Liver (tissue), 9 donors: ENCODE data around the gene NFIA. TPM values are rescaled to one million over a fixed set of nuclear protein-coding genes. Genes with fewer than 3 reads are reported as not detected.

ENCODE experiments used
- DNase-seq: peaks from one replicate; pipeline ENCODE4 v3.0.0-alpha.2; 2017; ENCODE audit warnings: low spot score
- H3K27ac ChIP-seq, 2 donors: one replicate each; pipeline ENCODE4 v1.7.0; 2013; ENCODE audit warnings: inconsistent platforms in 2 of 2, low read length in 2 of 2, control low read depth in 1 of 2, low read depth in 1 of 2, mild to moderate bottlenecking in 1 of 2
- H3K27me3 ChIP-seq, 4 donors: one replicate each; pipeline versions ENCODE4 v1.6.1 to v1.7.0; 2013; ENCODE audit warnings: low read length in 3 of 4, inconsistent platforms in 1 of 4, mild to moderate bottlenecking in 1 of 4, moderate library complexity in 1 of 4; ENCODE audit not compliant: control insufficient read depth in 4 of 4, insufficient read depth in 4 of 4
- H3K36me3 ChIP-seq, 4 donors: one replicate each; pipeline versions ENCODE4 v1.6.1 to v1.7.0; 2013; ENCODE audit warnings: low read length in 3 of 4, mild to moderate bottlenecking in 3 of 4, low read depth in 1 of 4, moderate library complexity in 1 of 4; ENCODE audit not compliant: control insufficient read depth in 4 of 4, insufficient read depth in 3 of 4
- H3K4me1 ChIP-seq, 4 donors: one replicate each; pipeline versions ENCODE4 v1.6.1 to v1.7.0; 2013; ENCODE audit warnings: low read length in 3 of 4, mild to moderate bottlenecking in 3 of 4, moderate library complexity in 1 of 4; ENCODE audit not compliant: control insufficient read depth in 4 of 4, insufficient read depth in 4 of 4
- H3K4me3 ChIP-seq, 3 donors: one replicate each; pipeline versions ENCODE4 v1.6.1 to v1.7.0; 2013; ENCODE audit warnings: low read length in 3 of 3, control low read depth in 1 of 3, low read depth in 1 of 3, mild to moderate bottlenecking in 1 of 3
- H3K9ac ChIP-seq, 2 donors: one replicate each; pipeline ENCODE4 v1.7.0; 2013; ENCODE audit warnings: low read length in 2 of 2, mild to moderate bottlenecking in 2 of 2, moderate library complexity in 2 of 2, control low read depth in 1 of 2, low read depth in 1 of 2
- H3K9me3 ChIP-seq, 4 donors: one replicate each; pipeline versions ENCODE4 v1.6.1 to v1.7.0; 2013; ENCODE audit warnings: low read length in 3 of 4; ENCODE audit not compliant: control insufficient read depth in 4 of 4
- CTCF ChIP-seq: fragments of 150-350 bp; IDR thresholded peaks from 2 replicates; pipeline ENCODE4 v1.5.1; 2017; ENCODE audit warnings: improper control_type of control experiment, low read depth, low read length; ENCODE audit not compliant: missing input control
- EGR1 ChIP-seq, 2 donors: IDR thresholded peaks; 2 replicates each; pipeline ENCODE4 v1.6.1; 2016 to 2018; ENCODE audit warnings: antibody characterized with exemption in 2 of 2, low read depth in 2 of 2
- FOXA1 ChIP-seq: IDR thresholded peaks from 2 replicates; pipeline ENCODE4 v1.6.1; 2016; ENCODE audit warnings: antibody characterized with exemption
- FOXA2 ChIP-seq: IDR thresholded peaks from 2 replicates; pipeline ENCODE4 v1.6.1; 2016; ENCODE audit warnings: antibody characterized with exemption
- GABPA ChIP-seq, 2 donors: IDR thresholded peaks in 1 of 2; conservative IDR thresholded peaks in 1 of 2; 2 replicates each; pipeline ENCODE4 v1.6.1; 2016; ENCODE audit warnings: antibody characterized with exemption in 2 of 2, mild to moderate bottlenecking in 1 of 2, moderate library complexity in 1 of 2
- HNF4G ChIP-seq: IDR thresholded peaks from 2 replicates; pipeline ENCODE4 v1.6.1; 2016; ENCODE audit warnings: antibody characterized with exemption
- JUND ChIP-seq, 2 donors: IDR thresholded peaks; 2 replicates each; pipeline ENCODE4 v1.6.1; 2016; ENCODE audit warnings: antibody characterized with exemption in 2 of 2
- NR2F2 ChIP-seq: IDR thresholded peaks from 2 replicates; pipeline ENCODE4 v1.6.1; 2016; ENCODE audit warnings: antibody characterized with exemption
- RAD21 ChIP-seq, 2 donors: IDR thresholded peaks; 2 replicates each; pipeline ENCODE4 v1.6.1; 2016; ENCODE audit warnings: antibody characterized with exemption in 2 of 2, mild to moderate bottlenecking in 2 of 2
- RXRA ChIP-seq, 2 donors: IDR thresholded peaks; 2 replicates each; pipeline ENCODE4 v1.6.1; 2017 to 2018; ENCODE audit warnings: antibody characterized with exemption in 2 of 2, mild to moderate bottlenecking in 1 of 2
- SP1 ChIP-seq: IDR thresholded peaks from 2 replicates; pipeline ENCODE4 v1.6.1; 2018; ENCODE audit warnings: antibody characterized with exemption, mild to moderate bottlenecking
- TAF1 ChIP-seq: conservative IDR thresholded peaks from 2 replicates; pipeline ENCODE4 v1.6.1; 2016; ENCODE audit warnings: antibody characterized with exemption, mild to moderate bottlenecking
- YY1 ChIP-seq: IDR thresholded peaks from 2 replicates; pipeline ENCODE4 v1.6.1; 2016; ENCODE audit warnings: antibody characterized with exemption, mild to moderate bottlenecking
- WGBS: extraction: QIAGEN DNeasy Blood & Tissue Kit; methylation state at CpG from one replicate; pipeline ENCODE4 v1.1.7; 2013; 5-methylcytosine and 5-hydroxymethylcytosine counted together
- polyA plus RNA-seq, 2 donors: library from polyadenylated mRNA; stranded (reverse) in 1 of 2; unstranded in 1 of 2; fragments of 200-250 nt in 1 of 2; fragments of >200 nt in 1 of 2; fragmentation: Nextera tagmentation in 1 of 2; extraction: Ambion mirVana in 1 of 2; gene quantifications; one replicate each; pipeline versions ENCODE4 v1.2.1 to v1.2.3, GENCODE V29; 2013 to 2015
- total RNA-seq, 2 donors: library from RNA; depleted of rRNA; stranded (reverse); fragments of >200 nt; gene quantifications; one replicate each; pipeline ENCODE4 v1.2.3, GENCODE V29; 2014
- TF ChIP-seq, protein P1 (sequence below): IDR thresholded peaks from 2 replicates; pipeline ENCODE4 v1.6.1; 2016; ENCODE audit warnings: antibody characterized with exemption
- TF ChIP-seq, protein P2 (sequence below): IDR thresholded peaks from 2 replicates; pipeline ENCODE4 v1.6.1; 2016; ENCODE audit warnings: antibody characterized with exemption, mild to moderate bottlenecking
- TF ChIP-seq, protein P3 (sequence below): IDR thresholded peaks from 2 replicates; pipeline ENCODE4 v1.6.1; 2016; ENCODE audit warnings: antibody characterized with exemption
- donor health status: healthy.
- donor health status: healthy.
- donor health status: healthy.
- donor health status: healthy.
- donor health status: healthy.

Gene NFIA
- total and polyA plus RNA-seq, 4 donors = 6.8 to 53.7 (median 22.2) TPM

DNA sequence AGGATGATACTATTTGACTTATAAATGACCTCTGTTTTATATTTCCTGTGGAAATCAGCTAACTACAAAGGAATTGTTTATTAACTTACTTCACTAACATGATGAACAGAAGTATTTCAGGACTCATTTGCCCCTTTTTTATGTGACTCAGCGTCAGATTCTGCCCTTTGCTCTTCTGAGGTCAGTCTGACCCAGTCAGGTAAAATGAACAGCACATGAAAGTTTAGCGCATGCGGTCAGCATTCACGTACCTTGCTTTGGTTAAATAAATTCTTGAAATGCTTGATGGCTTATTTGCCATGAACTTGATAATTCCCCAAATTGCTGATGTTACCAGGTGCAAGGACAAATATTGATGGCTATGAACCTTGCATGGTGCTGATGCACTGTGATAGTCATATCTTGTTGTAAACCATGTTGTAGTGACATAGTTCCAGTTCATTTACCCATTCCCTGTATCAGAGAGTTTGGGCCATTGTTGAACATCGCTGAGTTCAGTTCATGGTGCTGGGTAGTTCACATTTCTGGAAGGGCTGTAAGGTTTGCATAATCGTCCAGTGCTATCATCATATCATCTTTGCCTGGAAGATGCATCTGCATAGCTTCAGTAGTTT, 133.4 kb downstream of the NFIA start (continued):
- no peak for TF ChIP-seq EGR1 (IDR thresholded peaks at IDR 0.05; ENCODE audit: low read depth in 2 of 2)
- peak; percentile 80 to 95 for TF ChIP-seq JUND (IDR thresholded peaks at IDR 0.05)

GRCh38 chr1:61220536-61220935, 138.2 kb downstream of the NFIA start:
- Histone ChIP-seq H3K9me3 (no peaks in the 10 kb centered on the region), H3K9ac (no peak overlapping the region), H3K36me3 (no peaks in the 10 kb centered on the region), H3K4me1 (peaks cover 9 to 25% (median 13%) of the 10 kb centered on the region in 4 donors), H3K27ac (peak overlapping the region; percentile 12 to 23), H3K4me3 (no peak overlapping the region), H3K27me3 (no peaks in the 10 kb centered on the region)
- WGBS = 81% methylated on average over 2 of the region's 2 CpGs
- DNase-seq = no peak
- no peak for TF ChIP-seq FOXA1
- no peak for TF ChIP-seq CTCF
- no peak for TF ChIP-seq FOXA2
- TF ChIP-seq SP1 = no peak
- TF ChIP-seq, protein P1, sequence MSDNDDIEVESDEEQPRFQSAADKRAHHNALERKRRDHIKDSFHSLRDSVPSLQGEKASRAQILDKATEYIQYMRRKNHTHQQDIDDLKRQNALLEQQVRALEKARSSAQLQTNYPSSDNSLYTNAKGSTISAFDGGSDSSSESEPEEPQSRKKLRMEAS = no peak
- TF ChIP-seq RAD21 (IDR thresholded peaks at IDR 0.05) = no peak
- no peak for TF ChIP-seq YY1
- TF ChIP-seq, protein P2, sequence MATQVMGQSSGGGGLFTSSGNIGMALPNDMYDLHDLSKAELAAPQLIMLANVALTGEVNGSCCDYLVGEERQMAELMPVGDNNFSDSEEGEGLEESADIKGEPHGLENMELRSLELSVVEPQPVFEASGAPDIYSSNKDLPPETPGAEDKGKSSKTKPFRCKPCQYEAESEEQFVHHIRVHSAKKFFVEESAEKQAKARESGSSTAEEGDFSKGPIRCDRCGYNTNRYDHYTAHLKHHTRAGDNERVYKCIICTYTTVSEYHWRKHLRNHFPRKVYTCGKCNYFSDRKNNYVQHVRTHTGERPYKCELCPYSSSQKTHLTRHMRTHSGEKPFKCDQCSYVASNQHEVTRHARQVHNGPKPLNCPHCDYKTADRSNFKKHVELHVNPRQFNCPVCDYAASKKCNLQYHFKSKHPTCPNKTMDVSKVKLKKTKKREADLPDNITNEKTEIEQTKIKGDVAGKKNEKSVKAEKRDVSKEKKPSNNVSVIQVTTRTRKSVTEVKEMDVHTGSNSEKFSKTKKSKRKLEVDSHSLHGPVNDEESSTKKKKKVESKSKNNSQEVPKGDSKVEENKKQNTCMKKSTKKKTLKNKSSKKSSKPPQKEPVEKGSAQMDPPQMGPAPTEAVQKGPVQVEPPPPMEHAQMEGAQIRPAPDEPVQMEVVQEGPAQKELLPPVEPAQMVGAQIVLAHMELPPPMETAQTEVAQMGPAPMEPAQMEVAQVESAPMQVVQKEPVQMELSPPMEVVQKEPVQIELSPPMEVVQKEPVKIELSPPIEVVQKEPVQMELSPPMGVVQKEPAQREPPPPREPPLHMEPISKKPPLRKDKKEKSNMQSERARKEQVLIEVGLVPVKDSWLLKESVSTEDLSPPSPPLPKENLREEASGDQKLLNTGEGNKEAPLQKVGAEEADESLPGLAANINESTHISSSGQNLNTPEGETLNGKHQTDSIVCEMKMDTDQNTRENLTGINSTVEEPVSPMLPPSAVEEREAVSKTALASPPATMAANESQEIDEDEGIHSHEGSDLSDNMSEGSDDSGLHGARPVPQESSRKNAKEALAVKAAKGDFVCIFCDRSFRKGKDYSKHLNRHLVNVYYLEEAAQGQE = no peak
- no peak for TF ChIP-seq GABPA (IDR thresholded peaks at IDR 0.05 in 1 of 2, conservative IDR thresholded peaks at IDR 0.05 in 1 of 2)
- TF ChIP-seq TAF1 = no peak
- no peak for TF ChIP-seq HNF4G
- no peak for TF ChIP-seq NR2F2

DNA sequence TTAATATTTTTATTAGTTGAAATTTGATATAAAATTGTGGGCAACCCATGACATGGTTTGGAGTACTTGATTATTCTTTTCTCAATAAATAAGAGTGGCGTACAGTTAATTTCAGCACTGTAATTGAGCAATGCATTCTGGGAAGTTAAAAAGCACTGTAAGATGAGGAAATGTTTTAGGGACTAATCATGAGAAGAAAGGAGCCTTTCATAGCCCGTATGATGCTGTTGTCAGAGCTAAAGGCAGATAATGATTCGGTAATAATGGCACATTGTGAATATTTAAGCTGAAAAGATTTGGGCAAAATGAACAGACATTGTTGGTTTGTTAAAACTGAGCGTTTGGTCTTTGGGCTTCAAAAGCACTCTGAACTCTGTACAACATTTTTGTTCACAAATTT, 139.3 kb downstream of the NFIA start:
- Histone ChIP-seq H3K9me3 (no peaks in the 10 kb centered on the region), H3K27me3 (no peaks in the 10 kb centered on the region), H3K27ac (peak overlapping the region; percentile 66 to 68), H3K36me3 (no peaks in the 10 kb centered on the region), H3K9ac (no peak overlapping the region), H3K4me3 (no peak overlapping the region), H3K4me1 (peaks cover 2 to 25% (median 13%) of the 10 kb centered on the region in 4 donors)
- WGBS = 55% methylated on average over 4 of the region's 4 CpGs
- no peak for DNase-seq
- TF ChIP-seq RAD21 (IDR thresholded peaks at IDR 0.05) = no peak
- TF ChIP-seq TAF1 = no peak
- TF ChIP-seq CTCF = no peak
- no peak for TF ChIP-seq HNF4G
- TF ChIP-seq GABPA (IDR thresholded peaks at IDR 0.05 in 1 of 2, conservative IDR thresholded peaks at IDR 0.05 in 1 of 2) = no peak
- no peak for TF ChIP-seq FOXA1
- no peak for TF ChIP-seq RXRA (IDR thresholded peaks at IDR 0.05)
- TF ChIP-seq, protein P3, sequence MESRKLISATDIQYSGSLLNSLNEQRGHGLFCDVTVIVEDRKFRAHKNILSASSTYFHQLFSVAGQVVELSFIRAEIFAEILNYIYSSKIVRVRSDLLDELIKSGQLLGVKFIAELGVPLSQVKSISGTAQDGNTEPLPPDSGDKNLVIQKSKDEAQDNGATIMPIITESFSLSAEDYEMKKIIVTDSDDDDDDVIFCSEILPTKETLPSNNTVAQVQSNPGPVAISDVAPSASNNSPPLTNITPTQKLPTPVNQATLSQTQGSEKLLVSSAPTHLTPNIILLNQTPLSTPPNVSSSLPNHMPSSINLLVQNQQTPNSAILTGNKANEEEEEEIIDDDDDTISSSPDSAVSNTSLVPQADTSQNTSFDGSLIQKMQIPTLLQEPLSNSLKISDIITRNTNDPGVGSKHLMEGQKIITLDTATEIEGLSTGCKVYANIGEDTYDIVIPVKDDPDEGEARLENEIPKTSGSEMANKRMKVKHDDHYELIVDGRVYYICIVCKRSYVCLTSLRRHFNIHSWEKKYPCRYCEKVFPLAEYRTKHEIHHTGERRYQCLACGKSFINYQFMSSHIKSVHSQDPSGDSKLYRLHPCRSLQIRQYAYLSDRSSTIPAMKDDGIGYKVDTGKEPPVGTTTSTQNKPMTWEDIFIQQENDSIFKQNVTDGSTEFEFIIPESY = no peak
